Measurements from ENCODE around the gene HSD17B12. TPM values are rescaled to one million over a fixed set of nuclear protein-coding genes. Genes with fewer than 3 reads are reported as not detected.

The HSD17B12 gene
- total and polyA plus RNA-seq, 2 of the 8 experiments (the other 6 are each of a cell fraction or from before 2014, with no cell fraction given), result 46.0 to 121 TPM

DNA sequence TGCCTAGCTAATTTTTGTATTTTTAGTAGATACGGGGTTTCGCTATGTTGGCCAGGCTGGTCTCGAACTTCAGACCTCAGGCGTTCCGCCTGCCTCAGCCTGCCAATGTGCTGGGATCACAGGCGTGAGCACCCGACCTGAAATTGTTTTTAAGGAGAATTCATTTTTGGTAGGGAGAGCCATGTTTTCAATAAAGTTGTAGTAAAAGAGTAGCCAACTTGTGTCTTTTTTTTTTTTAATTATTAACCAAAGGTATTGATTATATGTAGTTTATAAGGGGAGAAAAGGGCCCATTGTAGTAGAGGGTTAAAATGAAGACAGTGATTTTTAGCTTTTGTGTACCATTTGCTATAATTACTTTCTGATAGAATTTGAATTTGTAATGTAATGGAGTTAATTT is 31.6 kb upstream of the HSD17B12 start (continued):
- no peak for TF ChIP-seq KDM1A (IDR thresholded peaks at IDR 0.05; ENCODE audit: borderline replicate concordance, low read length)
- TF ChIP-seq RNF2 (IDR thresholded peaks at IDR 0.05; ENCODE audit: borderline replicate concordance, low read depth, low read length, missing control alignments, poor library complexity, severe bottlenecking), result no peak
- TF ChIP-seq MAX (IDR thresholded peaks at IDR 0.05), result no peak
- TF ChIP-seq POU5F1 (IDR thresholded peaks at IDR 0.05; ENCODE audit: low read depth, low read length), result no peak
- no peak for TF ChIP-seq SAP30 (IDR thresholded peaks at IDR 0.05; ENCODE audit: insufficient read depth, insufficient replicate concordance, low read length)

All from H1 (cell line).